Fibroblast of pulmonary artery (primary cell): Measurements from ENCODE around the gene GUCD1.
"Not testable (repeated sequence)": the region's sequence is repeated elsewhere in the genome, so short reads cannot be mapped to it uniquely, and the experiment has no call there.

ENCODE experiments used
- DNase-seq: peaks from one replicate; pipeline ENCODE4 v3.0.0-alpha.2; 2010; ENCODE audit warnings: low read depth
- H3K4me3 ChIP-seq: replicated peaks from 2 replicates; pipeline ENCODE4 v1.5.1; 2011; ENCODE audit warnings: low read depth, mild to moderate bottlenecking, control low read depth, low read length, moderate library complexity
- TF ChIP-seq, protein P1 (sequence below): IDR thresholded peaks from 2 replicates; pipeline ENCODE4 v1.5.1; 2011; ENCODE audit warnings: mild to moderate bottlenecking, control low read depth, low read length, inconsistent platforms; ENCODE audit errors: missing control alignments

GUCD1 gene

DNA sequence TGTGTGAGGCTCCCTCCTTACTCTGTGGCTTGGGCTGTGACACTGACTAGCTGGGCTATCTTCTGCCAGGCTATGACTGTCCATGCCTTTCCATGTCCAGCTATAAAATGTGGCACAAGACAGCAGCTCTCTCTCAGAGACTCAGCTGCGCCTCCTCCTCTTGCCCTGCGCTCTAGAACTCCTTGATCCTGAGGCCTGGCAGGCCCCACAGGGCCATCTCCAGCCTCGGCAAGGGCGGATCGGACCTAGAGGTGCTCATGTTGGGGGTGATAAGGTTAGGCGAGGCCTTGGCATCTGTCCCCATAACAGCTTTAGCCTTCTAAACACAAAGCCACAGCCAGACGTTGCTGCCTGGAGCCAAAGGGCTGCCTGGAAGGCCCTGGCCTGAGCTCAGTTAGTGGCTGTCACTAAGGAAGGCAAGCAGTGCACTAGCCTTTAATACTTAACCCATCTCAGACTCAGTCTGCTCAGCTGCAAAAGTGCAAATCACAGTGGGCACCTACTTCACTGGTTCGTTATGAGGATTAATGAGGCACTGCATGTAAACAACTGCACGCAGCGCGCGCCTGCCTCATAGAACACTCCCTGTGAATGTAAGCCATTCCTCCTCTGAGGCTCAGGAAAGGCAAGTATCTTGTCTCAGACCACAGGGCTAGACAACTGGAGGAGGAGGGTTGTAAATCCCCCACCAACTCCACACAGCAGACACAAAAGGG lies 1.2 kb downstream of the GUCD1 start:
- DNase-seq = no peak
- TF ChIP-seq, protein P1, sequence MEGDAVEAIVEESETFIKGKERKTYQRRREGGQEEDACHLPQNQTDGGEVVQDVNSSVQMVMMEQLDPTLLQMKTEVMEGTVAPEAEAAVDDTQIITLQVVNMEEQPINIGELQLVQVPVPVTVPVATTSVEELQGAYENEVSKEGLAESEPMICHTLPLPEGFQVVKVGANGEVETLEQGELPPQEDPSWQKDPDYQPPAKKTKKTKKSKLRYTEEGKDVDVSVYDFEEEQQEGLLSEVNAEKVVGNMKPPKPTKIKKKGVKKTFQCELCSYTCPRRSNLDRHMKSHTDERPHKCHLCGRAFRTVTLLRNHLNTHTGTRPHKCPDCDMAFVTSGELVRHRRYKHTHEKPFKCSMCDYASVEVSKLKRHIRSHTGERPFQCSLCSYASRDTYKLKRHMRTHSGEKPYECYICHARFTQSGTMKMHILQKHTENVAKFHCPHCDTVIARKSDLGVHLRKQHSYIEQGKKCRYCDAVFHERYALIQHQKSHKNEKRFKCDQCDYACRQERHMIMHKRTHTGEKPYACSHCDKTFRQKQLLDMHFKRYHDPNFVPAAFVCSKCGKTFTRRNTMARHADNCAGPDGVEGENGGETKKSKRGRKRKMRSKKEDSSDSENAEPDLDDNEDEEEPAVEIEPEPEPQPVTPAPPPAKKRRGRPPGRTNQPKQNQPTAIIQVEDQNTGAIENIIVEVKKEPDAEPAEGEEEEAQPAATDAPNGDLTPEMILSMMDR = no peak
- H3K4me3 ChIP-seq = peak overlapping the region; percentile 90

DNA sequence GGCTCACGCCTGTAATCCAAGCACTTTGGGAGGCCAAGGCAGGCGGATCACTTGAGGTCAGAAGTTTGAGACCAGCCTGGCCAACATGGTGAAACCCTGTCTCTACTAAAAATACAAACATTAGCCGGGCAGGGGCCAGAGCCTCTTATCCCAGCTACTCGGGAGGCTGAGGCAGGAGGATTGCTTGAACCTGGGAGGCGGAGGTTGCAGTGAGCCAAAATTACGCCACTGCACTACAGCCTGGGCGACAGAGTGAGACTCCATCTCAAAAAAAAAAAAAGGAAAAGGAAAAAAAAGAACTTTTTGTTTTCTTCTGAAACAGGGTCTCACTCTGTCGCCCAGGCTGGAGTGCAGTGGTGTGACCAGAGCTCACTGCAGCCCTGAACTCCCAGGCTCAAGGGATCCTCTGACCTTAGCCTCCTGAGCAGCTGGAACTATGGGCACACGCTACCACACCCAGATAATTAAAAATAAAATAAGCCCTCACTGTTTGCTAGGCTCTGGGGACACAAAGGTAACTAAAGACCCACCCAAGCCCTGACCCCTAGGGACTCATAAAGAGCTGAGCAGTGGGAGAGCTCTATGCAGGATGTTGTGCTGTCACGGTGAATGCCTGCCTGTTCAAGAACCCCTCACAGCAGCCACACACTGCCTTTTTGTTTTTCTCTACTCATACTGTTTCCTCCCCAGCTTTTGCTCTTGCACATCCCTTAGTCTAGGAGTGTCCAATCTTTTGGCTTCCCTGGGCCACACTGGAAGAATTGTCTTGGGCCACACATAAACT lies 2.2 kb downstream of the GUCD1 start:
- H3K4me3 ChIP-seq, DNase-seq: not testable (repeated sequence)

- H3K4me3 ChIP-seq = no peak overlapping the region
- no peak for DNase-seq
These were observed 4.0 kb downstream of the GUCD1 start for GRCh38 chr22:24550902-24551435.

GRCh38 chr22:24550028-24550901 lies 4.7 kb downstream of the GUCD1 start:
- TF ChIP-seq, protein P1 = no peak
- H3K4me3 ChIP-seq = no peak overlapping the region

More at GRCh38 chr22:24550902-24551435, 4.0 kb downstream of the GUCD1 start:
- TF ChIP-seq, protein P1 = no peak

DNA sequence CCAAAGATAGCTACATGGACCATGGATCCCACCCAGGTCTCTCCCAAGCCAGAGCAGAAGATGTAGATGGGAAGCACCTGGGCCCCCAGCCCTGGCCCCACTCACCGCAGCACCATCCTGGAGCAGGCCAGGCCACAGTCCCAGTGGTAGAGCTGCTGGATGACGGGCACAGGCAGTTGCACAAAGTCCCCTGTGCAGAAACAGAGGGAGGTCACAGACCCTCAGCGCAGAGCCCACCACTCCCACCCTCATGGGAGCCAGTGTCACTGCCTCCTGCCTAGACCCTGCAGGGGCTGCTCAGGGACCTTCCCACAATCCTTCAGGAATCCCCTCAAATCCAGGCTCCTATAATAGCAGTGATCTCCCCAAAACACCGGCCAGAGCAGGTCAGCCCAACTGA lies 6.1 kb downstream of the GUCD1 start:
- DNase-seq = no peak
- TF ChIP-seq, protein P1 = no peak

More at GRCh38 chr22:24550028-24550901, 4.7 kb downstream of the GUCD1 start:
- peak; percentile 13 for DNase-seq

GRCh38 chr22:24543679-24544243 lies 11.2 kb downstream of the GUCD1 start:
- no peak overlapping the region for H3K4me3 ChIP-seq
- TF ChIP-seq, protein P1 = no peak
- DNase-seq = no peak

More for the DNA sequence above, 6.1 kb downstream of the GUCD1 start:
- no peak overlapping the region for H3K4me3 ChIP-seq
